HTERT RPE-1 (cell line): ENCODE data around the gene PLCH1.

ENCODE experiments used
- in situ Hi-C: fragments of 300-500 bp; cut with MboI; formaldehyde crosslinking; loops from 4 replicates; pipeline ENCODE4 v1.14.3; 2020; ENCODE audit warnings: low sequenced_read_pairs

Gene PLCH1

DNA sequence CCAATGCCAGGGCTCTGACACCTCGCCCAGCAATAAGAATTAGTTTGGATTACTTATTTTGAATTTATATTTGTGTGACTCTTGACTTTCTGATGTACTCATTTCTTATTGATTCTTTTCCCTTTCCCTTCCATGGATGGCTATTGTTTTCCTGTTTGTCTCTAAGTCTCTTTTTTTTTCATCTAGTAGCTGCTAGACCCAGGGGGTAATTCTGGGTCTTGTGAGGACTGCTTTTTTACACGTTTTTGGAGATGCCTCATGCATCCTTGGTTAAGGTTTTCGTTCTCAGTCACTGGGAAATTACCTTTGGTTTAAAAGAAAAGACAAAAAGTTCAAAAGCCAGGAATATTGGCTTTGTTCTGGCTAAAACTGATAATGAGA, 381.2 kb downstream of the PLCH1 start:
- in situ Hi-C loops: no loop called here

DNA sequence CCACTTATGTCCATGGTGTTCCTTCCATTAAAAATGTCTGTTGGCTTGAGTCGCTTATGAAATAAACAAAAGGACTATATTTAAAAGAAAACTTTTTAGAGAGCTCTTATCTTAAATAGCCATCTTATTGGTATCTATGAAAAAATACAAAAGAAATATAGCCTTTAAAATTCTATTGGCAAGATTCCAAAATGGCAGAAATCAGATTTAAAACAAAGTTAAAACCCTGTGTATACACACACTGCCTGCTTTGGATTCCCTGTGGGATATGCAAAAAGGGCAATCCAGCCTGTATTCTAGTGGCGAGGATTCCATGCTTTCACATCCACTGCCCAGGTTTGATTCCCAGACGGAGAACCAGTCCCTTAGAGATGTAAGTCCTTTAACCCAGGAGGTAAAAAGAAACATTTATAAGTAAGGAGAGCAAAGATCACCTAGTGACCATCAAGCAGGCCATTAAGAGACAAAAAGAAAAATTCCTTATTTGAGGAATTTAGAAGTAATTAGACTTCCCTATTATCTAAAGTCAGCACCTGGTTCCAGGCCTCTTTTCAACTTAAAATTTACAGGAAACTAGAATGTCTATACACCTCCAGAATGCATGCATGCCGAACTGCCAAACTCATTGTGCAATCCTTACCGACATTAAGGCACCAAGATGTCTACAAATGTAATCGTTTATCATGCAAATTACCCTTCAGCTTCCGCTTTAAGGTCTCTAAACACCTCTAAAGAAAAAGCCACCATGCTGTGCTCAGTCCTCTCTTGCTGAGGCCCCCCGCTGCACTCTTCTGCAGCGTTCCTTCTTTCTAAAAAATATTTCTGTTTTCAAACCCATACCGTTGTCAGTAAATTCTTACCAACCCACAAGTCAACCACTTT, 381.8 kb downstream of the PLCH1 start:
- in situ Hi-C loops: no loop called here

DNA sequence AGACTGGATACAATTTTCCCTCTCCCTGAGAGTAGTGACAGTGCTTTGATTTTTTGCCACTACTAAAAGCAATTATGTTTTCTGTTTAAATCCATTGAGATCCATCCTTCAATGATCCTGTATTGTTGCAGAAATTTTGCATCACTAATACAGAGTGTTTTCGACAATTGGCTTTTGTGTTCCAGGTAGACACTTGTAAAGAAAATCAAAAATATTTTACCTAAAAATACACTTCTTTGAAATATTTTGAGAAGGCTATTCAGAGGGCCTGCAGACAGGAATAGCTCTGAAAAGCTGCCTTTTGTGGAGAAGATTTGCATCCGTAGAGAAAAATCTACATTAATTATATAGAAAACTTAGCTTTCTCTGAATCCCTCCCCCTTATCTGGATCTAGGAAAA, 384.6 kb downstream of the PLCH1 start:
- in situ Hi-C loops: no loop called here

DNA sequence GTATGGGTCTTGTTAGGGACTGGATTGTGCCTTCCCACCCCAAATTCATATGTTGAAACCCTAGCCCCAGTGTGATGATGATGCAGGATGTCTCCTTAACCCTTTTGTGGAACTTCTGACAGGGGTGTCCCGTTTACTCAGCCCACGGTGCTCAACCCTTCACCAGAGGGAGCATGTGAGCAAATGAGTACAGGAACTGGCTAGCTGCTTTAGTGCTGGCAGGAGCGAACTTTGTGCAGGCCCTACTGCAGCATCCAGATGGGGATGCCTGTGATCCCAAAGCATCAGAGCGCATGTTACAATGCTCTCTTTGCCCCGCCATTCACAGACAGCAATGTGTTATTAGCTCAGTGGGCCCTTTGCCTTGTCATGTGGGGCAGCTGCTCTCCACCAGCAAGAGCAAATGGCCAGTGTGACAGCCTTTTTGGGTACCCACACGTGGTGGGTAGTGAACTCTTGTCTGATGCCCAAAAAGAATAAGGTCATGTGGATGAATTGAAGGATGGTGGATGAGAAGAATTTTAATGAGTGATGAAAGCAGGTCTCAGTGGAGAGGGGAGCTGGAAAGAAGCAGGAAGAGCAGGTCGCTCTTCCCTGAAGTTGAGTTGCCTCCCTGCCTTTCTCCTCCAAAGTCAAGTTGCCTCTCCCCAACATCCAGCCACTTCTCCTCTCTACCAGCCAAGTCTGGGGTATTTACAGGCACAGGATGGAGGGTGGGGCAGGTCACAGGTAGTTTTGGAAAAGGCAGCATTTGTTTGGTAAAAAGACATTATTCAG, 388.1 kb downstream of the PLCH1 start:
- in situ Hi-C loops: no loop called here

DNA sequence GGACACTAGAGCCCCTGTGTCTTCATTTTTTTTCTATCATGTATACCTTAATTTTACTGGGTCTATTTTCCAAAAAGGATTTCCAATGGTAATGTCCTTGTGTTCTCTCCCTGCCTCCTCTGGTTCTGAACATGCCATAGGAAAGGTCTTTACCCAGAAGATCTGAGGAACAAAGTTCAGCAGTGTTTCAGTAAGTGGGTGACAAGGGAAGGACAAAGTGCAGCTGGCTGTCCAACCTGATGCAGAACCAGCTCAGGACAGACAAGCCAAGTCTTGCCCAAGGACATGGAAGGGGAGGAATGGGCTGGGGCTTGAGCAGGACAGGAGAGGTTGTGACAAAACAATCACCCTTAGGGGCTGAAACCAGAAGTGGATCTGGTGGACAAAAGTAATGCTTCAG, 390.2 kb downstream of the PLCH1 start:
- in situ Hi-C loops: no loop called here

DNA sequence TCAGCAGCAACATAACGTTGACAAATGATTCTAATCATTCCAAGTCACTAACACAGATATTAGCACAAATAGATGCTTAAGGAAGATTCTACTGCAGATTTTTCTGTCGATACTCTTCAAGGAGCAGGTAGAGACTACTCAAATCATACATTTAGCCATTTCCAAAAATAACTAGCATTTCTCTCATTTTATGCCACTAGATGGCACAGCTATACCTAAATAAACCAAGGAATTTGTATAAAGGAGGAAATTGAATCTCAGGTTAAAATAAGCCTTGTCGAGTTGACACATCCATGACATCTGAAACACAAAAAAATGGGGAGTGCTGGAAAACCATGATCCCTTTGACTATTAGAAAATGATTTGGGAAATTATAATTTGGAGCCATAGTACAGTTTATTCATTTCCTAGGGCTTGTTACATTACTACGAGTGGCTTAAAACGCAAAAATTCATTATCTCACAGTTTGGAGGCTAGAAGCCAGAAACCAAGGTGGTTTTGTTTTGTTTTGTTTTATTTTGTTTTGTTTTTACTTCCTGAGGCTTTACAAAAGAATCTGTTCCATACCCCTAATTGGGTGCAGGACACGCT, 391.9 kb downstream of the PLCH1 start:
- in situ Hi-C loops: no loop called here

DNA sequence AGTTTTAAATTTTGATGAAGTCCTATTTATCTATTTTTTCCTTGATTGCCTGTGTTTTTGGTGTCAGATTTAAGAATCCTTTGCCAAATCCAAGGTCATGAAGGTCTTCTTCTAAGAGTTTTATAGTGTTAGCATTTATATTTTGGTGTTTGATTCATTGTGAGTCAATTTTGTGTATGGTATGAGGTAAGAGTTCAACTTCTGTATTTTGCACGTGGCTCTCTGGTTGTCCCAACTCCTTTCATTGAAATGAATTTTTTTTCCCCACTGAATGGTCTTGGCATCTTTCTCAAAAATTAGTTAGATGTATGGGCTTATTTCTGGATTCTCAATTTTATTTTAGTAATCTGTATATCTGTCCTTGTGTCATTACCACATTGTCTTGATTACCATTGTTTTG, 394.3 kb downstream of the PLCH1 start:
- in situ Hi-C loops: no loop called here

DNA sequence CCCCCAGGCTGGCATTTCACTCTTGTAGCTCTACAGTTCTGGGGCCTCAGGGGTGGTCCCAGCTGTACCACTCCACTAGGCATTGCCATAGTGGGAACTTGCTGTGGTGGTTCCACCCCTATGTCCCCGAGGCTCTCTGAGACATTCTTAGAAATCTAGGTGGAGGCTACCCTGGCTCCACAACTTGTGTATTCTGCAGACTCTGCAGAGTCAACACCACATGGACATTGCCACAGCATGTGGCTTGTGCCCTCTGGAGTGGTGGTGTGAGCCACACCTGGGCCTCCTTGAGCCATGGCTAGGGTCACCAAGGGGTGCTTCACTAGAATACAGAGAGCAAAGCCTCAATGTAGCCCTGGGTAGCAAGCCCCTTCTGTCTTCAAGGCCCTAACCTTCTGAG, 397.0 kb downstream of the PLCH1 start:
- in situ Hi-C loops: no loop called here

DNA sequence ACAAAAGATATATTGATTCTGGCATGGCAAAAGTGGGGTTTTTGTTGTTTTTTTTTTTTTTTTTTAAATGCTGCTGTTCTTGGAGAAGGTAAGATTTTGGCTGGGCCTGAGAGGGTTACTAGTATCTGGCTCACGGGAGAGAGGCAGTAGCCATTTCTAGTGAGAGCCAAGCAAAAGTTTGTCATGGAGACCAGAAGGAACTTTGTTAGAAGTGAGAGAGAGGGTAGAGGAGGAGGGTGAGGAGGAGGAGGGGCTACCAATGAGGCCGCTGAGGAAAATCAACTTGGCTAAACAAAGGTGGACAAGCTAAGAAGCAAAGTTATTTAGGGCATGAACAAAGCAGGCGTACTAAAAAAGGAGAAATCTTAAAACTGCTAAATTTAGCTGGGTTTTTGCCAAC, 402.5 kb downstream of the PLCH1 start:
- in situ Hi-C loops: no loop called here

DNA sequence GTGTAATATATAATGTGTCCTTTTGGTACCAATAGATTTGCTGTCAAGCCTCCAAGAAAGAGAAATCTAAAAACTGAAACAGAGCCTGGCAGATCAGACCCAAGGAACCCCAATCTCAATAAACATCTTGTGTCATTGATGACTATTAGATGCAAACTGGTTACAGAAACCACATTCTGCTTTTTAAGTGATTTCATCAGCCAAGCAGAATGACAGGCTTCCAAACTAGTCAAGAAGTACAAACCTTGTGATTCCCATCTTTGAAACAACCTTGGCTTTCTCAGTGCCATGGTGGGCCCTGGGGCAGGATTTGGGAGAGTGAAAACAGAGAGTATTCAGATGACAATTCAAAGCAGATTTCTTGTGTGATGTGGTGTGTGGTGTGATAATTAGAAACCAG, 405.8 kb downstream of the PLCH1 start:
- in situ Hi-C loops: no loop called here

DNA sequence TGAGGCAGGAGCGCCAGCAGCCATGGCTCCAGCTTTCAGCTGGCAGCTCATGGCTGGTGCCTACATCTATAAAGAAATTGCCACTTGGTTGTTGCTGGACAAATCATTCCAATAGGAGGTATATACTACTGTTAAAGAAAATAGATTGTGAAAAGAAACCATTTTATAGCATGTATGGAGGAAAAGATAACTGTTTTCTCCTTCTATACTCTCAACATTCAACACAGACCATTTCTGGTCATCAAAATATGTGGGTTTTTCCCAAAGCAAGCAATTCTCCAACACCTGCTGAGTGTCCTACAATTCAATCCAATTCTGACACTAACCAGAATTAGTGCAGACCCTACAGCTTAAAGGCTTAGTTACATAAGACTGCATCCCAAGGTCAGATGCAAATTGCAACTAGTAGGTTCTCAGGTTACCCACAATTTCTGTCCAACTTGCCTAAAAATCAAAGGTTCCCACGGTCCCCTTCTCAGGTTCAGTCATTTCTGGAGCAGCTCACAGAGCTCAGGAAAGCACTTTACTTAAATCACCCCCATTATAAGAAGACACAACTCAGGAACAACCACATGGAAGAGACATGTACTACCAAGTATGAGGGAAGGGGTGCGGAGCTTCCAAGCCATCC, 409.0 kb downstream of the PLCH1 start:
- in situ Hi-C loops: no loop called here

DNA sequence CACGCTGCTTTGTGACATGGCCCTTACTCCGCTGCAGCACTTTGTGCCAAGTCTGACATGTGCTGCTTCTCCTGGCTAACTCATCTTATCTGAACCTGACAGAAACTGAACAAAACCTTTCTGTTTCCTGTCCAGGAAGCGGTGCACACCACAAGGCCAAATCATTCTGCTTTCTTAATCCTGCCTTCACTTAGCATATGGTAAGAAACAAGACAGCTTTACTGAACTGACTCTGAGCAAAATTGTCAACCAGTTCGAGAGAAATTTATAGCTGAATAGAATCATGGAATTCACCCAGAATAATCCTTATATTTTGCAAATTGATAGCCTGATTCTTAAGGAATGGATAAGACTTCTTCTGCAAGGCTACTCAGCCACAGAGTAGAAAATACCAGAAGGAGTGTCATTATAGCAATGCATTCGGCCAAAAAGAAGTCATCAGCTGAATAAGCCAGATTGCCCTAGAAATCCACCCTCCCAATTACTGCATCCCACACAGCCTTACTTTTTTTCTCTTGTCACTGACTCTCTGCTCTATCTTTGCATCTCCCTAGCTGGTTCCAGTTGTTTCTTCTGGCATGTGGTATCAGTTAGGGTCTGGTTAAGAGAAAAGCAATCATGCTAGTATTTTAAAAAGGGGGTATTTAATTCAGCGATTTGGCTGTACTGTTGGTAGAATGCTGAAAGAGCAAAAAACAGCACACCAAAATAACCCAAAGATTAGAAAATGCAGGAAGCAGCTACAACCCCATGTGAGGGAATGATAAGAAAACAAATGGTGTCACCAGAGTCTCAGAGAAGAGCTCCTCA, 409.8 kb downstream of the PLCH1 start:
- in situ Hi-C loops: no loop called here

DNA sequence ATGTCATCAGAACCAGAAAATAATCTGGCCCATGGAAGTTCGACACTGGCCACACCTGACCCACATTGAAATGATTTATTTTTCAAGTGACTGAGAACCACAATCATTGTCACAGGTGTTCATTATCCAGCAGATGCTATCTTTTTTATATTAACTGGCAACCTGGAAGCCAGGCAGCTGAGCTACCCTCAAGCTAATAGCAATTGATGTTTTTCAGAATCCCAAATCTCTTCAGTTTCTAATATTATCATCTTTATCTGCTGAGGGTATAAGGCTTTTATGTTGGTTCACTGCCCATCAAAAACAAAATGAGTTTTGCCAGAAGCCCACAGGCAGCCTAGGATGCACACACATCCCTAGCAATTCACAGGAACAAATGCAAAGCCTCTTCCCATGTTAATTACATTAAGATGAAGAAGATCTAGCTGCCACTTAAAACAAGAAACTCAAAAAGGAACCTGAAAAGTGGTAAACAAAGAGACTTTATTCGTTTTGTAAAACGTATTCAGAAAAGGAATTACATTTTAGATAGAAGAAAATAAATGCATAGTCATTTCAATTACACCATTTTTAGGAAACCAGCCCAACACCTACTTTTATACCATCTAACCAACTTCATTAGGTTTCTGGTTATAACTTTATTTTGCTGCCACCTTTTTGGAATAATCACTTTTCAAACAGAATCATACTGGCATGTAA, 410.5 kb downstream of the PLCH1 start:
- in situ Hi-C loops: no loop called here

DNA sequence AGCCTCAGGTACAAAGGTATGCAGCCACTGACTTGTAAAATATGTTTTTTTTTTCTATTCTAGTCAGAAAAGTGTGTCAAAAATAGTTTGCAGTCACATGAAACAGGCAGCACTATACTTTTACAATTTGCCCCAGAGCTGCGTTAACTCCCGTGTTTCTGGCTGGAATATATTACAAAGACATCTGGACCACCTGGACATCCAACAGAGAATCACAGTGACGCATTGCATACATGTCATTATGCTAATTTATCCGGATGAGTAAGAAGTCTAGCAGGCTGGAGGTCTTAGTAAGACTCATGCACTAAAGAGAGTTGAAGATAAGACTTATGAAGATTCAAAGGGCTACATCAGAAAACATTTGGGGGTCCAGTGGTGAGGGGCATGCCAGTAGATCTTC, 412.2 kb downstream of the PLCH1 start:
- in situ Hi-C loops: no loop called here

DNA sequence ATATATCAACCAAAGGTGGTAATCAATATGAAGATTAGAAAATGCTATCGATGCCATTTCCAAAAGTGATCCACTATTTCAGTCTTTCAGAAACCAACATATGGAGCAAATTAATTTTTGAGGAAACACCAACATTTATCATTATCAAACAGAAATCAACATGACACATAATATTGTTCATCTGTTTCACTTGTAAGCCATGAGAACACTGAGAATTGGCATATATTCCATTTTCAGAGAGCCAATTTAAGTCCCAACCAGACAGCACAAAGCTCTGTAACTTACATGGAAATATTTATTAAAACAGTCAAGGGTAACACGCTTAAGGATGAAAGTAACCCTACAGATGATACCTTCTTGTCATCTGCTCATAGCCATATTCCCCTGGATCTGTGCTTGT, 413.8 kb downstream of the PLCH1 start:
- in situ Hi-C loops: no loop called here

DNA sequence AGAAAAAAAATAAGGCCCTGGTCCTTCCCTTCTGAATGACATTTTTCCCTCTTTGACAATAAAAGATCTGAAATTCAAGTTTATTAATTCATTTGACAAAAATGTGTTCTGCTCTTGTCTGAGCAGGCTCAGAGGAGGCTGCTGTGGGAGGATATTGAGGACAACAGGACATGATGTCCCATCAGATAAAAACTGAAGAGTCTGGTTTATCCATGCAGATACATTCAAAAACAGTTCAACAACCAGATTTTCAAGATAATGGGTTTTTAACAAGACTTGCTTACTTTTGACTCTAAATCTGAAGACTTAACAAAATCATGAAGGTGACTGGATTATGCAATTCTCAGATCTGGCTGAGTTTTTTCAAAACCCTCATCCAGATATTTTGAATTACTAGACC, 414.5 kb downstream of the PLCH1 start:
- in situ Hi-C loops: no loop called here

DNA sequence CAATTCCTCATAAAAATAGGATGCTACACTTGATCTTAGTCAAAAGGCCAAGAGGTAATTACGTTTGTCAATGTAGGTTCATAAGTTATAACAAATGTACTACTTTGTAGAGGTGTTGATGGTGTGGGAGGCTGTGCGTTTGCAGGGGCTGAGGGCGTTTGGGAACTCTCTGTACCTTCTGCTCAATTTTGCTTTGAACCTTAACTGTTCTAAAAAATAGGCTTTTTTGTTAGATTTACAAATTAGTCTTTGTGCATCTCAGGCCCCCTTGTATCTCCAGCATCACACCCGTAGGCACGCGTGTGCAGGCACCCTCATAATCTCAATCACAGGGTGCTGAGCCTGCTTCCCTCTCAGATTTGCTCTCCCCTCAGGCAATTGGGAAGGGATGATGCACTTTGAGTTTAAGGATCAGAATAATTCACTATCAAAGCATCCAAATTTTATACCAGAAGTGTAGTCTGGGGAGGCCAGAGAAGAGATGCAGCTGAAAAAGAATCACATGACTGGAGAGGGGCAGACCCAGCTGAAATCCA, 415.3 kb downstream of the PLCH1 start:
- in situ Hi-C loops: no loop called here

DNA sequence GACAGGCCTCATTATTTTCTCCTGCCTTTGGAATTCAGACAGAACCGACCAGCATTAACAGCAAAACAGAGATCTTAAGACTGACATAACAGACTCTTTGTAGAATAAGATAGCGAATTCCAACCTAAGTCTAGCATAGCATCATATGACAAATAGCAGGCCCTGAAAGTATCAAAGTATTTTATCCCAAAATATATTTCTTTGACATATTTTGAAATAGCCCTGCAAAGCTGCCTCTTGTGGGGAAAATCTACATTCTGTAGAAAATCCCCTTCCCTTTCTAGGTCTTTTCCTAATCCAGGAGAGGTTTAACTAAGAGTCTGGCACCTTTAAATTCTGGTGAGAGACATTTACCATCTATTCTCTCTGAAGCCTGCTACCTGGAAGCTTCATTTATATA, 417.0 kb downstream of the PLCH1 start:
- in situ Hi-C loops: no loop called here

DNA sequence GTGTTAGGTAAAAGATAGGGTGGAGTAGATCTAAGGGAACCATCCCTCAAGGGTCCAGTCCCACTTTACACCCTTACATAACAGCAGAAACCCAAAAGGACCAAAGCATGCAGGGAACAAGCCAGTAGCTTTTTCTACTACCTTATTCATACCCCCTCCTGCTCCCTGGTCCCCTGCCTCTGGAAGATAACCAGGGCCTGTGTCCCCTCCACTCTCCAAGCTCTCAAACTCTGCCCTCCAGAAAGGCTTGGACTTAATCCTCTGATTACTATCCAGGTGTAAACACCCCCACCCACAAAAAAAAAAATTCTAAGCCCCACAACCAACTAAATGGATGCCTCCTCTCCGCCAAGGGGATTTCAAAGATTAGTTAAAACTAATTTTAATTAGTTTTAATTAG, 417.4 kb downstream of the PLCH1 start:
- in situ Hi-C loops: no loop called here

DNA sequence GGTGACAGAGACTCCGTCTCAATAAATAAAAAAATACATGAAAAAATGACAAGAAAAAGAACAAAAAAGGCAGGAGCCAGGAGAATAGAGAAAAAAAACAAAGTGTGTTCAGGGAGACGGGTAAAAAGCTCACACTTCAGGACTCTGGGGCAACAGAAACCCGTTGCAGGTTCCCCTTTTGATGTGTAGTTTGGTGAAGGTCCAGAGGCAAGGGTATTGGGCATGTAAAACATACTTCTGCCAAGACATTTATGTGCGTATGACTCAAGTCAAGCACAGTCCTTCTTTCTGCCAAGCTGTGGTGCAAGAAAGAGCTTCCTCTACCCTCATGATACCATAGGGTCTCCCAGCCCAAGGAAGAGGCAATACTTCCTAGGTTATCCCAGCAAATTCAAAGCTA, 418.0 kb downstream of the PLCH1 start:
- in situ Hi-C loops: no loop called here
